AG09309 (cell line): ENCODE data around the gene SLC12A2.
A peak's percentile ranks its signal among the peaks of the same experiment; 100 is the strongest.

Experiments used
- DNase-seq: peaks from one replicate; pipeline ENCODE4 v3.0.0-alpha.2; 2010; ENCODE audit warnings: low read depth
- H3K4me3 ChIP-seq: 2 replicates; pipeline ENCODE4 v1.5.1; 2011; ENCODE audit warnings: mild to moderate bottlenecking, low read depth, low read length, moderate library complexity; ENCODE audit not compliant: control insufficient read depth
- CTCF ChIP-seq: IDR thresholded peaks from 2 replicates; pipeline ENCODE4 v1.5.1; 2011; ENCODE audit warnings: mild to moderate bottlenecking, low read depth, low read length, inconsistent platforms; ENCODE audit not compliant: insufficient read depth, control insufficient read depth; ENCODE audit errors: missing control alignments

The SLC12A2 gene

GRCh38 chr5:128053291-128053954, 30.1 kb upstream of the SLC12A2 start:
- DNase-seq, result peak; percentile 4
- TF ChIP-seq CTCF, result no peak
- H3K4me3 ChIP-seq, result no peak overlapping the region

- no peak for TF ChIP-seq CTCF
- no peak overlapping the region for H3K4me3 ChIP-seq
Observed at GRCh38 chr5:128060644-128061385, 22.8 kb upstream of the SLC12A2 start.

GRCh38 chr5:128062172-128062746, 21.3 kb upstream of the SLC12A2 start:
- no peak for TF ChIP-seq CTCF
- no peak overlapping the region for H3K4me3 ChIP-seq
- peak; percentile 65 for DNase-seq

More at GRCh38 chr5:128060644-128061385, 22.8 kb upstream of the SLC12A2 start:
- no peak for DNase-seq

GRCh38 chr5:128074171-128074570, 9.4 kb upstream of the SLC12A2 start:
- no peak for TF ChIP-seq CTCF
- H3K4me3 ChIP-seq, result no peak overlapping the region
- no peak for DNase-seq

GRCh38 chr5:128074953-128075352, 8.6 kb upstream of the SLC12A2 start:
- no peak for TF ChIP-seq CTCF
- no peak overlapping the region for H3K4me3 ChIP-seq
- DNase-seq, result no peak

GRCh38 chr5:128077526-128077925, 6.0 kb upstream of the SLC12A2 start:
- TF ChIP-seq CTCF, result no peak
- no peak overlapping the region for H3K4me3 ChIP-seq
- no peak for DNase-seq
